ENCODE data around the gene UBE2G2. TPM values are rescaled to one million over a fixed set of nuclear protein-coding genes. Genes with fewer than 3 reads are reported as not detected.

Gene UBE2G2
- total RNA-seq, 2 donors from 2014 or later = 46.9 to 75.7 TPM

- 77% methylated on average over 24 of the region's 26 CpGs for WGBS
Observed at GRCh38 chr21:44758781-44759627, 42.6 kb downstream of the UBE2G2 start.

GRCh38 chr21:44758141-44758561 lies 43.5 kb downstream of the UBE2G2 start:
- Histone ChIP-seq H3K4me1 (replicated peaks) (no peaks in the 10 kb centered on the region), H3K27ac (no peak overlapping the region), H3K36me3 (no peaks in the 10 kb centered on the region), H3K4me3 (no peak overlapping the region), H3K27me3 (replicated peaks; ENCODE audit: insufficient read depth) (no peaks in the 10 kb centered on the region), H3K9me3 (no peaks in the 10 kb centered on the region)
- intact Hi-C loops (cut with DNase I) = no loop called here
- TF ChIP-seq CTCF (IDR thresholded peaks at IDR 0.05) = no peak
- WGBS = 94% methylated on average over 8 of the region's 8 CpGs
- no peak for DNase-seq (ENCODE audit: low spot score)

More at GRCh38 chr21:44758781-44759627, 42.6 kb downstream of the UBE2G2 start:
- Histone ChIP-seq H3K27me3 (replicated peaks; ENCODE audit: insufficient read depth) (no peaks in the 10 kb centered on the region), H3K27ac (no peak overlapping the region), H3K4me3 (no peak overlapping the region), H3K4me1 (replicated peaks) (no peaks in the 10 kb centered on the region), H3K36me3 (no peaks in the 10 kb centered on the region), H3K9me3 (no peaks in the 10 kb centered on the region)
- DNase-seq (ENCODE audit: low spot score) = no peak
- intact Hi-C loops (cut with DNase I) = no loop called here
- TF ChIP-seq CTCF (IDR thresholded peaks at IDR 0.05) = no peak

- no peaks in the 10 kb centered on the region for H3K4me1 ChIP-seq (replicated peaks)
- 93% methylated on average over 6 of the region's 6 CpGs for WGBS
Observed at GRCh38 chr21:44757731-44758130, 43.9 kb downstream of the UBE2G2 start.

GRCh38 chr21:44756423-44757185 lies 45.0 kb downstream of the UBE2G2 start:
- Histone ChIP-seq H3K4me3 (no peak overlapping the region), H3K27ac (no peak overlapping the region), H3K27me3 (replicated peaks; ENCODE audit: insufficient read depth) (no peaks in the 10 kb centered on the region), H3K4me1 (replicated peaks) (no peaks in the 10 kb centered on the region), H3K36me3 (no peaks in the 10 kb centered on the region), H3K9me3 (no peaks in the 10 kb centered on the region)
- DNase-seq (ENCODE audit: low spot score) = no peak
- intact Hi-C loops (cut with DNase I) = no loop called here
- WGBS = 91% methylated on average over 23 of the region's 23 CpGs
- TF ChIP-seq POLR2A (IDR thresholded peaks at IDR 0.05) (no peak), POLR2AphosphoS5 (IDR thresholded peaks at IDR 0.05) (no peak), CTCF (IDR thresholded peaks at IDR 0.05) (no peak)

More at GRCh38 chr21:44757731-44758130, 43.9 kb downstream of the UBE2G2 start:
- Histone ChIP-seq H3K9me3 (no peaks in the 10 kb centered on the region), H3K4me3 (no peak overlapping the region), H3K36me3 (no peaks in the 10 kb centered on the region), H3K27ac (no peak overlapping the region), H3K27me3 (replicated peaks; ENCODE audit: insufficient read depth) (no peaks in the 10 kb centered on the region)
- no peak for TF ChIP-seq CTCF (IDR thresholded peaks at IDR 0.05)
- TF ChIP-seq POLR2AphosphoS5 (IDR thresholded peaks at IDR 0.05) = no peak
- no peak for TF ChIP-seq POLR2A (IDR thresholded peaks at IDR 0.05)
- intact Hi-C loops (cut with DNase I) = no loop called here
- no peak for DNase-seq (ENCODE audit: low spot score)

Measured in prostate gland (tissue), 2 donors.